Left ventricle myocardium inferior (tissue), 1 donor: Measurements from ENCODE around the gene FGF1. TPM values are rescaled to one million over a fixed set of nuclear protein-coding genes. Genes with fewer than 3 reads are reported as not detected.

Source experiments
- DNase-seq: peaks from one replicate; pipeline ENCODE4 v3.0.0-alpha.2; 2020
- H3K27ac ChIP-seq: fragments of 200-600 bp; replicated peaks from 2 replicates; pipeline ENCODE4 v1.8.0; 2021
- H3K27me3 ChIP-seq: fragments of 200-600 bp; 2 replicates; pipeline ENCODE4 v1.8.0; 2021; ENCODE audit warnings: low read depth
- H3K36me3 ChIP-seq: fragments of 200-600 bp; 2 replicates; pipeline ENCODE4 v1.8.0; 2021
- H3K4me1 ChIP-seq: fragments of 200-600 bp; 2 replicates; pipeline ENCODE4 v1.8.0; 2021
- H3K4me3 ChIP-seq: fragments of 200-600 bp; 2 replicates; pipeline ENCODE4 v1.8.0; 2021; ENCODE audit warnings: mild to moderate bottlenecking, moderate library complexity
- H3K9me3 ChIP-seq: fragments of 200-600 bp; replicated peaks from 2 replicates; pipeline ENCODE4 v1.8.0; 2021
- intact Hi-C: fragments of 100-400 bp; cut with micrococcal nuclease; formaldehyde crosslinking; loops from one replicate; pipeline ENCODE4 v1.11.0; 2022
- total RNA-seq: library from RNA; stranded (reverse); fragmentation: NEBNext Ultra II Directional; extraction: Animal tissue kit (Norgen Biotek cat#: 25700); gene quantifications from one replicate; pipeline ENCODE4 v1.2.1, GENCODE V29; 2021
- TF ChIP-seq, protein P1 (sequence below): fragments of 200-600 bp; IDR thresholded peaks from 2 replicates; pipeline ENCODE4 v1.8.0; 2021; ENCODE audit warnings: antibody characterized with exemption, mild to moderate bottlenecking, borderline replicate concordance
- donor health status: DM: no; HTN: yes; CAD: no; lungs with severe emphysema.

FGF1 gene
- total RNA-seq, 1 donor from 2014 or later, result 59.9 TPM

DNA sequence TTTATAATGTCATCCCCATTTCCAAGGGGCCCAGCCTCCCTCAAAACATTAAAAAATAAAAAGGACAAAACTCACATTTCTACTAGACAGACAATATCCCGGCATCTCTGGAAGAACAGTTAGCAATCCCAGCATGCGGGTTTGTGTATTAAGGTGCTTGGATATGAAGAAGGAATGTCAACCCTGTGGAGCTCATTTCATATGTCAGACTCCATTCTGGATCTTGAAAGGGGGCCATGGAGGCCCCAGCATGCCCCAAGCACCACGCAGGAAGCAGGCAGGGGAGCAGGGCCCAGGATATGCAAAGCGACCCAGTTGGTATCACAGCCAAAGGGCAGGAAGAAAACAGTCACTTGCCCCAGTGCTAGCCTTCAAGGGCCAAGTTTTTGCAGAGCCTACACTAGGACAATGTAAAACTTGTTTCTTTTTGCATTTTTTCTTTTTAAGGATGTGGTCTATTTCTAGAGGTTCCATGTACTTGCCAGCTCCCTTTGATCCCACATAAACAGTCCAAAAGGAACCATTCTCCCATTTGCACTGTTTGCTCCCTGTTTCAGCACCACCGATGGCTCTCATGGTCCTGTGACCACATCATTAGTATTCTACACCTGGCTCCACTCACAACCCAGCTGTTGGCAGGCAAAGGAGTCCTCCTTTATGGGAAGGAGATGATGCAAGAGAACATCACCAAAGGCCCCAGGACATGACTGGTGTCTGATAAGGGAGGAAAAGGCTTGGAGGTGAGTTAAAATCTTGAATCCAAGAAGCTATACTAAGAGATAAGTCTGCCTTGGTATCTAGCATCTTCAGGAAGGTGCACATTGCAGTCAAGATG lies 58.3 kb downstream of the FGF1 start:
- H3K36me3 ChIP-seq, result no peaks in the 10 kb centered on the region
- peak overlapping the region; percentile 54 for H3K27ac ChIP-seq
- no peak overlapping the region for H3K4me3 ChIP-seq
- no peaks in the 10 kb centered on the region for H3K27me3 ChIP-seq
- DNase-seq, result no peak
- peaks cover 59% of the 10 kb centered on the region for H3K4me1 ChIP-seq
- intact Hi-C loops, result no loop called here
- no peaks in the 10 kb centered on the region for H3K9me3 ChIP-seq
- TF ChIP-seq, protein P1, sequence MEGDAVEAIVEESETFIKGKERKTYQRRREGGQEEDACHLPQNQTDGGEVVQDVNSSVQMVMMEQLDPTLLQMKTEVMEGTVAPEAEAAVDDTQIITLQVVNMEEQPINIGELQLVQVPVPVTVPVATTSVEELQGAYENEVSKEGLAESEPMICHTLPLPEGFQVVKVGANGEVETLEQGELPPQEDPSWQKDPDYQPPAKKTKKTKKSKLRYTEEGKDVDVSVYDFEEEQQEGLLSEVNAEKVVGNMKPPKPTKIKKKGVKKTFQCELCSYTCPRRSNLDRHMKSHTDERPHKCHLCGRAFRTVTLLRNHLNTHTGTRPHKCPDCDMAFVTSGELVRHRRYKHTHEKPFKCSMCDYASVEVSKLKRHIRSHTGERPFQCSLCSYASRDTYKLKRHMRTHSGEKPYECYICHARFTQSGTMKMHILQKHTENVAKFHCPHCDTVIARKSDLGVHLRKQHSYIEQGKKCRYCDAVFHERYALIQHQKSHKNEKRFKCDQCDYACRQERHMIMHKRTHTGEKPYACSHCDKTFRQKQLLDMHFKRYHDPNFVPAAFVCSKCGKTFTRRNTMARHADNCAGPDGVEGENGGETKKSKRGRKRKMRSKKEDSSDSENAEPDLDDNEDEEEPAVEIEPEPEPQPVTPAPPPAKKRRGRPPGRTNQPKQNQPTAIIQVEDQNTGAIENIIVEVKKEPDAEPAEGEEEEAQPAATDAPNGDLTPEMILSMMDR, result no peak

DNA sequence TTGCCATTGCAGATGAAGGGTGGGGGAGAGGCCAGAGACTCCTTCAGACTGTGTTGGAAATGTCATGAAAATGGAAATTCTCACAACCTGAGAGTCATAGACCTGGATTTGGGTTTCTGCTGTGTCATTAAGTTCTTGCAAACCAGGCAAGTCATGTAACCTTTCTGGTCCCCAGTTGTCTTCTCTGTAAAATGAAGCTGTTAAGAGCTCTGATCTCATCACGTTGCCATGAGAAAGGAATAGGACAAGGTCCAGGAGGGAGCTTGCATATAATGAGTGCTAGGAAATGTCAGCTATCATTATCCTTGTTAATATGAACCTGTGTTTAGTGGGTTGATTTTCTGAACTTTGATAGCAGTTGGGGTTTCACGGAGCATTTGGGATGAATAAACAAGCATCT lies 59.1 kb downstream of the FGF1 start:
- Histone ChIP-seq H3K27ac (peak overlapping the region; percentile 54), H3K4me3 (no peak overlapping the region)
- no peak for DNase-seq

DNA sequence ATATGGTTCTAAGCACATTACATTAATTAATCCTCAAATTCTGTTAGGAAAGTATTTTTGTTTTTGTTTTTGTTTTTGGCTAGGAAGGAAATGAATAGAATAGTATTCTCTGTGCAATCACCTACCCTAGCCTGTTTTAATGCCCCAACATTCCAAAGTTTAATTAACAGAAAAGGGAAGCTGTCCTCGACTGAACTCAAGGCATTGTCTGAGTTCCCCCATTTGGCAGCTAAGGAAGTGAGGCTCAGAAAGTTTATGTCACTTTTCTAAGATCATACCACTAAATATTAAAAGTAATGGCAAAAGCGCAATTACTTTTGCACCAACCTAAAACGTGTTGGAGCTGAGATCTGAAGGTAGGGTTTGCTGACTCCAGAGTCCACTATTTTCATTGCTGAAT lies 59.8 kb downstream of the FGF1 start:
- no peak for DNase-seq
- Histone ChIP-seq H3K27me3 (no peaks in the 10 kb centered on the region), H3K9me3 (no peaks in the 10 kb centered on the region), H3K36me3 (no peaks in the 10 kb centered on the region), H3K4me3 (no peak overlapping the region), H3K4me1 (peaks cover 44% of the 10 kb centered on the region), H3K27ac (peak overlapping the region; percentile 54)
- TF ChIP-seq, protein P1, result no peak
- intact Hi-C loops, result no loop called here

More for the DNA sequence above, 59.1 kb downstream of the FGF1 start:
- TF ChIP-seq, protein P1, result no peak
- intact Hi-C loops, result no loop called here
- Histone ChIP-seq H3K4me1 (peaks cover 50% of the 10 kb centered on the region), H3K36me3 (no peaks in the 10 kb centered on the region), H3K9me3 (no peaks in the 10 kb centered on the region), H3K27me3 (no peaks in the 10 kb centered on the region)

DNA sequence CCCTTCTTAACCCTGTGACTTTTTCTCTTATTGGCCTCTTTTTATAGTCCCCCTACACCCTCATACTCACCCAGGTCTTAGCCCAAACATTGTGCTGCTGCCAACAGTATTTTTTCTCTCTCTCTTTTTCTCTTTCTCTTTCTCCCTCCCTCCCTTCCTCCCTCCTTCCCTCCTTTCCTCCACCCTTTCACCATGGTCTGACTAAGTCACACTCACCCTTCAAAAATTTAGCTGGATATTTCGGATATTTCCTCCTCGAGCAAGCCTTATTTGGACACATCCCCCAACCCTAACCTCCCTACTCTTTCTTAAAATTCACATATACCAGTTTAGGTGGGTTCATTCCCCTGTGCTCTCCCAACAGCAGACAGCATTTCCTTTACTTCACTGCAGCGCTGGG lies 64.7 kb downstream of the FGF1 start:
- intact Hi-C loops, result no loop called here
- no peaks in the 10 kb centered on the region for H3K27me3 ChIP-seq
- TF ChIP-seq, protein P1, result no peak
- peaks cover 23% of the 10 kb centered on the region for H3K4me1 ChIP-seq
- no peak overlapping the region for H3K27ac ChIP-seq
- H3K4me3 ChIP-seq, result no peak overlapping the region
- no peak for DNase-seq
- H3K36me3 ChIP-seq, result no peaks in the 10 kb centered on the region
- H3K9me3 ChIP-seq, result peaks cover 6% of the 10 kb centered on the region

DNA sequence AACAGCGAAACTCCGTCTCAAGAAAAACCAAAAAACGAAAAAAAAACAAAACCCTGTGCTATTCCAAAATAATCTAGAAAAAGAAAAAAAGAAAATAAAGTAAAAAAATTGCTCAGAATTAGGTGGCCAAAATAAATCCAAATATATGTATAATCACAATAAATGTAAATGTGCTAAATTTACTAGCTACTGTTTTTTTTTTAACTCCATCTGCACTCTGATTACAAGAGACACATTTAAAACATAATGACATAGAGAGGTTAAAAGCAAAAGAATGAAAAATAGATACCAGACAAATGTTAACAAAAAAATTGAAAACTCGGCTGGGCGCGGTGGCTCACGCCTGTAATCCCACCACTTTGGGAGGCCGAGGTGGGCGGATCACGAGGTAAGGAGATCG lies 66.1 kb downstream of the FGF1 start:
- Histone ChIP-seq H3K36me3 (no peaks in the 10 kb centered on the region), H3K27me3 (no peaks in the 10 kb centered on the region), H3K4me3 (no peak overlapping the region), H3K27ac (no peak overlapping the region), H3K9me3 (peaks cover 6% of the 10 kb centered on the region), H3K4me1 (peaks cover 9% of the 10 kb centered on the region)
- DNase-seq, result no peak
- TF ChIP-seq, protein P1, result no peak
- intact Hi-C loops, result no loop called here
